ENCODE results near the gene CD40.
"Not testable (repeated sequence)": the region's sequence is repeated elsewhere in the genome, so short reads cannot be mapped to it uniquely, and the experiment has no call there.

CD40 gene

GRCh38 chr20:46093531-46093930 is 24.6 kb upstream of the CD40 start:
- in situ Hi-C loops (cut with MboI; ENCODE audit: low sequenced_read_pairs, unreplicated experiment), result no loop called here
- no peak for DNase-seq (ENCODE audit: low spot score)

DNA sequence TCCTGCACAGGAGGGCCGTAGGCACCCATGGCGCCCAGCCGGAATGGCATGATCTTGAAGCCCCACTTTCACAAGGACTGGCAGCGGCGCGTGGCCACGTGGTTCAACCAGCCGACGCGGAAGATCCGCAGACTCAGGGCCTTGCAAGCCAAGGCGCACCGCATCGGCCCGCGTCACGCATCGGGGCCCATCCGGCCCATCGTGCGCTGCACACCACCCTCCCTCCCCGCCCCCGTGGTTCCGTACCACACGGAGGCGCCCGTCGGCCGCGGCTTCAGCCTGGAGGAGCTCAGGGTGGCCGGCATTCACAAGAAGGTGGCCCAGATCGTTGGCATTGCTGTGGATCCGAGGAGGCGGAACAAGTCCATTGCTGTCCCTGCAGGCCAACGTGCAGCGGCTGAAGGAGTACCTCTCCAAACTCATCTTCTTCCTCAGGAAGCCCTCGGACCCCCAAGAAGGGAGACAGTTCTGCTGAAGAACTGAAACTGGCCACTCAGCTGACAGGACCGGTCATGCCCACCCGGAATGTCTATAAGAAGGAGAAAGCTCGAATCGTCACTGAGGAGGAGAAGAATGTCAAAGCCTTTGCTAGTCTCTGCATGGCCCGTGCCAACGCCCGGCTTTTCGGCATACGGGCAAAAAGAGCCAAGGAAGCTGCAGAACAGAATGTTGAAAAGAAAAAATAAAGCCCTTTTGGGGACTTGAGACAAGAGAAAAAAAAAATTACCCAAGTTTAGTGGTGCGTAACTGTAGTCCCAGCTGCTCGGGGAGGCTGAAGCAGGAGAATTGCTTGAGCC is 18.4 kb upstream of the CD40 start:
- in situ Hi-C loops (cut with MboI; ENCODE audit: low sequenced_read_pairs, unreplicated experiment), result no loop called here
- peak; percentile 42 for TF ChIP-seq CTCF (IDR thresholded peaks at IDR 0.05; ENCODE audit: borderline replicate concordance, control extremely low read depth, extremely low read depth, insufficient read depth, missing control alignments)
- DNase-seq (ENCODE audit: low spot score), result peak; percentile 43

More at GRCh38 chr20:46093531-46093930, 24.6 kb upstream of the CD40 start:
- no peak for TF ChIP-seq CTCF (IDR thresholded peaks at IDR 0.05; ENCODE audit: borderline replicate concordance, control extremely low read depth, extremely low read depth, insufficient read depth, missing control alignments)

- in situ Hi-C loops (cut with MboI; ENCODE audit: low sequenced_read_pairs, unreplicated experiment); DNase-seq (ENCODE audit: low spot score): not testable (repeated sequence)
Observed at GRCh38 chr20:46100444-46100843, 17.7 kb upstream of the CD40 start.

- DNase-seq (ENCODE audit: low spot score), result no peak
- in situ Hi-C loops (cut with MboI; ENCODE audit: low sequenced_read_pairs, unreplicated experiment), result no loop called here
- no peak for TF ChIP-seq CTCF (IDR thresholded peaks at IDR 0.05; ENCODE audit: borderline replicate concordance, control extremely low read depth, extremely low read depth, insufficient read depth, missing control alignments)
Observed at GRCh38 chr20:46100988-46101387, 17.1 kb upstream of the CD40 start.

DNA sequence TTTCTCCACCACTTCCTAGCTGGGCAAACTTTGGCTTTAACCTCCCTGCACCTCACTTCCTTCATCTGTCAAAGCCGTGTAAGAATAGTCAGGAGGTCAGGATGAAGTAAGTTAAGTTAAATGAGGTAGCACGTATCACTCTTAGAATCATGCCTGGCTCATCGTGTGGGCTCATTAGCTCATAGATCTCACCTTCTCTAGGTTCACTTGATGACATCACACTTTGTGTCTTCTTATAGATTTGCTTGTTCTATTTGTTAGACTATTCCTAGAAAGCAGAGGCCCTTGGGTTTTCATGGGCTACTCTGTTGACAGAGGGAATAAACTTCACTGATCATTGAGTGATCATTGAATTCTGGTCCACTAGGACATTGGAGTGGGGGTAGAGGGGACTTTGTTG is 16.2 kb upstream of the CD40 start:
- in situ Hi-C loops (cut with MboI; ENCODE audit: low sequenced_read_pairs, unreplicated experiment), result no loop called here
- TF ChIP-seq CTCF (IDR thresholded peaks at IDR 0.05; ENCODE audit: borderline replicate concordance, control extremely low read depth, extremely low read depth, insufficient read depth, missing control alignments), result no peak

DNA sequence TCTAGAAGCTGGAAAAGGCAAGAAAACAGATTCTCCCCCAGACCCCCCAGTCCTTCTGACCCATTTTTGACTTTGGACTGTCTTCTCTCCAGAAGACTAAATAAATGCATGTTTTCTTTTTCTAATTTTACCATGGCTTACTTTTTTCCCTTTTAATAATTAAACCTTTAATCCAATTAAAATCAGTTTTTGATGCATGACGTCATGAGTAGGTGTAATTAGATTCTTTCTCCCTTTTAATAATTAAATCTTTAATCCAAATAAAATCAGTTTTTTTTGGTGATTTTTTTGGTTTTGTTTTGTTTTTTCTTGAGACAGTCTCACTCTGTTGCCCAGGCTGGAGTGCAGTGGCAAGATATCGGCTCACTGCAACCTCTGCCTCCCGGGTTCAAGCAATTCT is 15.2 kb upstream of the CD40 start:
- in situ Hi-C loops (cut with MboI; ENCODE audit: low sequenced_read_pairs, unreplicated experiment), result no loop called here
- TF ChIP-seq CTCF (IDR thresholded peaks at IDR 0.05; ENCODE audit: borderline replicate concordance, control extremely low read depth, extremely low read depth, insufficient read depth, missing control alignments), result no peak
- no peak for DNase-seq (ENCODE audit: low spot score)

More for the DNA sequence above, 16.2 kb upstream of the CD40 start:
- no peak for DNase-seq (ENCODE audit: low spot score)

DNA sequence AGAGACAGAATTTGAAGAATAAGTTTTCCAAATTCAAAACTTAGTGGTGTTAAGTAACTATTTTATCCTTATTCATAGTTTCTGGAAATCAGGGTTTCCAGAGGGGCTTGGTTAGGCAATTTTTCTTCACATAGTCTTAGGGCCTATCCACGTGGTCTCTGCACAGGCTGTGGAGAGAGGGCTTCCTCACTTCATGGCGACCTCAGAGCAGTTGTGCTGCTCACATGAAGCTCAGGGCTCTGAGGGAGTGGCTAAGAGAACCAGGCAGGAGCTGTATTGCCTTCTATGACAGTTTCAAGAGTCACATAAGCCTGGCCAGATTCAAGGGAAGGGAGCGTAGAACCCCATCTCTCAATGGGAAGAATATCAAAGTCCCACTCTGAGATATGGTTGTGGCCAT is 13.9 kb upstream of the CD40 start:
- DNase-seq (ENCODE audit: low spot score), result no peak
- no peak for TF ChIP-seq CTCF (IDR thresholded peaks at IDR 0.05; ENCODE audit: borderline replicate concordance, control extremely low read depth, extremely low read depth, insufficient read depth, missing control alignments)
- in situ Hi-C loops (cut with MboI; ENCODE audit: low sequenced_read_pairs, unreplicated experiment), result no loop called here

All from GM13976 (cell line).